Lung (tissue), 12 donors: ENCODE results near the gene USP6NL. TPM values are rescaled to one million over a fixed set of nuclear protein-coding genes. Genes with fewer than 3 reads are reported as not detected.

Experiments used
- ATAC-seq: fragments of 200-7000 bp; cut with Tn5 transposase; one replicate; pipeline ENCODE4 v1.9.1; 2020; ENCODE audit warnings: moderate number of reproducible peaks; ENCODE audit not compliant: insufficient read depth, low FRiP score
- DNase-seq, 3 donors: peaks; one replicate each; pipeline ENCODE4 v3.0.0-alpha.2; 2013 to 2017
- H3K27ac ChIP-seq, 2 donors: one replicate each; pipeline ENCODE4 v1.5.1; 2013; ENCODE audit warnings: mild to moderate bottlenecking in 2 of 2, moderate library complexity in 2 of 2, control low read depth in 1 of 2, inconsistent platforms in 1 of 2, low read depth in 1 of 2, low read length in 1 of 2
- H3K27me3 ChIP-seq, 3 donors: one replicate each; pipeline ENCODE4 v1.5.1; 2013; ENCODE audit warnings: low read length in 2 of 3; ENCODE audit not compliant: control insufficient read depth in 3 of 3, insufficient read depth in 3 of 3
- H3K36me3 ChIP-seq, 4 donors: one replicate each; pipeline ENCODE4 v1.5.1; 2013; ENCODE audit warnings: low read length in 4 of 4, mild to moderate bottlenecking in 1 of 4, moderate library complexity in 1 of 4; ENCODE audit not compliant: control insufficient read depth in 4 of 4, insufficient read depth in 4 of 4
- H3K4me1 ChIP-seq, 5 donors: one replicate each; pipeline ENCODE4 v1.5.1; 2013; ENCODE audit warnings: low read length in 5 of 5, mild to moderate bottlenecking in 2 of 5, moderate library complexity in 1 of 5; ENCODE audit not compliant: control insufficient read depth in 5 of 5, insufficient read depth in 5 of 5
- H3K4me3 ChIP-seq: one replicate; pipeline ENCODE4 v1.5.1; 2013; ENCODE audit warnings: mild to moderate bottlenecking, control low read depth, moderate library complexity
- H3K9ac ChIP-seq, 2 donors: one replicate each; pipeline ENCODE4 v1.5.1; 2013; ENCODE audit warnings: low read length in 2 of 2, control low read depth in 1 of 2; ENCODE audit not compliant: insufficient read depth in 1 of 2
- H3K9me3 ChIP-seq, 4 donors: one replicate each; pipeline ENCODE4 v1.5.1; 2013; ENCODE audit warnings: low read length in 3 of 4, mild to moderate bottlenecking in 1 of 4, moderate library complexity in 1 of 4; ENCODE audit not compliant: control insufficient read depth in 4 of 4, insufficient read depth in 3 of 4
- CTCF ChIP-seq: IDR thresholded peaks from 2 replicates; pipeline ENCODE4 v1.5.1; 2012; ENCODE audit warnings: mild to moderate bottlenecking; ENCODE audit errors: control extremely low read depth, extremely low read depth
- WGBS, 2 donors: extraction: QIAGEN DNeasy Blood & Tissue Kit; methylation state at CpG; one replicate each; pipeline ENCODE4 v1.1.7; 2013; 5-methylcytosine and 5-hydroxymethylcytosine counted together
- polyA plus RNA-seq, 2 donors: library from polyadenylated mRNA; stranded (reverse); fragments of 200-250 nt; gene quantifications; one replicate each; pipeline ENCODE4 v1.2.1, GENCODE V29; 2013
- total RNA-seq, 2 donors: library from RNA; depleted of rRNA in 1 of 2; stranded (reverse); fragments of >200 nt in 1 of 2; gene quantifications; one replicate each; pipeline ENCODE4 v1.2.1, GENCODE V29; 2014 to 2021
- donor health status: control.
- donor health status: control.
- donor health status: Bipolar disorder and iron deficiency.
- donor health status: healthy.
- donor health status: DM: yes; HTN: yes; CAD: no.

Gene USP6NL
- total and polyA plus RNA-seq, 4 donors, result 5.4 to 41.7 (median 13.4) TPM

- Histone ChIP-seq H3K9me3 (no peaks in the 10 kb centered on the region), H3K36me3 (peaks cover 0 to 2% (median under 1%) of the 10 kb centered on the region in 4 donors), H3K4me1 (no peaks in the 10 kb centered on the region), H3K27me3 (no peaks in the 10 kb centered on the region), H3K9ac (no peak overlapping the region), H3K4me3 (no peak overlapping the region), H3K27ac (no peak overlapping the region)
- WGBS, 2 donors, result 86% methylated on average over 8 of the region's 8 CpGs
- ATAC-seq, result no peak
- TF ChIP-seq CTCF, result no peak
- no peak for DNase-seq
These were observed 156.4 kb downstream of the USP6NL start for GRCh38 chr10:11454958-11455566.

- ATAC-seq (no peak), DNase-seq (no peak)
- TF ChIP-seq CTCF, result no peak
- no peaks in the 10 kb centered on the region for H3K27me3 ChIP-seq
- no peaks in the 10 kb centered on the region for H3K4me1 ChIP-seq
- no peak overlapping the region for H3K4me3 ChIP-seq
- no peak overlapping the region for H3K27ac ChIP-seq
- peaks cover 0 to 2% (median under 1%) of the 10 kb centered on the region in 4 donors for H3K36me3 ChIP-seq
- 95 to 99% methylated on average over 4 of the region's 4 CpGs for WGBS, 2 donors
- H3K9ac ChIP-seq, result no peak overlapping the region
- no peaks in the 10 kb centered on the region for H3K9me3 ChIP-seq
These were observed 157.3 kb downstream of the USP6NL start for GRCh38 chr10:11454160-11454559.

GRCh38 chr10:11451640-11452260 is 159.7 kb downstream of the USP6NL start:
- no peaks in the 10 kb centered on the region for H3K4me1 ChIP-seq
- peaks cover 0 to 2% (median 0%) of the 10 kb centered on the region in 4 donors for H3K36me3 ChIP-seq
- no peak overlapping the region for H3K9ac ChIP-seq
- no peak overlapping the region for H3K27ac ChIP-seq
- no peak for DNase-seq
- 82 to 87% methylated on average over 13 of the region's 13 CpGs for WGBS, 2 donors
- H3K27me3 ChIP-seq, result peaks cover 0 to 3% (median 2%) of the 10 kb centered on the region in 3 donors
- no peak overlapping the region for H3K4me3 ChIP-seq
- ATAC-seq, result no peak
- no peak for TF ChIP-seq CTCF
- no peaks in the 10 kb centered on the region for H3K9me3 ChIP-seq

GRCh38 chr10:11450427-11450826 is 161.0 kb downstream of the USP6NL start:
- H3K27me3 ChIP-seq, result peaks cover 0 to 3% (median 2%) of the 10 kb centered on the region in 3 donors
- H3K4me3 ChIP-seq, result no peak overlapping the region
- ATAC-seq (no peak), DNase-seq (no peak)
- TF ChIP-seq CTCF, result no peak
- WGBS, 2 donors, result 22 to 39% methylated on average over 6 of the region's 6 CpGs
- no peaks in the 10 kb centered on the region for H3K4me1 ChIP-seq
- no peak overlapping the region for H3K9ac ChIP-seq
- H3K27ac ChIP-seq, result no peak overlapping the region
- H3K9me3 ChIP-seq, result peaks cover 0 to 2% (median 0%) of the 10 kb centered on the region in 4 donors
- H3K36me3 ChIP-seq, result no peaks in the 10 kb centered on the region
